CD14-positive monocyte (primary cell): ENCODE data around the gene OTOR. TPM values are rescaled to one million over a fixed set of nuclear protein-coding genes. Genes with fewer than 3 reads are reported as not detected.

Source experiments
- DNase-seq, 3 donors: peaks; one replicate each; pipeline ENCODE4 v3.0.0-alpha.2; 2011 to 2022
- H2AFZ ChIP-seq: 2 replicates; pipeline ENCODE4 v1.6.0; 2012; ENCODE audit warnings: mild to moderate bottlenecking, low read depth, low read length, inconsistent platforms; ENCODE audit not compliant: insufficient read depth, poor library complexity, severe bottlenecking
- H3K27ac ChIP-seq, 2 donors: 1 replicate in 1 of 2; 2 replicates in 1 of 2; pipeline ENCODE4 v1.5.1; 2012 to 2013; ENCODE audit warnings: low read length in 2 of 2, control low read depth in 1 of 2, inconsistent platforms in 1 of 2, low read depth in 1 of 2, mild to moderate bottlenecking in 1 of 2
- H3K27me3 ChIP-seq, 2 donors: one replicate each; pipeline versions ENCODE4 v1.6.0 to v1.6.1; 2011 to 2013; ENCODE audit warnings: low read length in 2 of 2; ENCODE audit not compliant: control insufficient read depth in 2 of 2, insufficient read depth in 2 of 2
- H3K36me3 ChIP-seq, 2 donors: replicated peaks in 1 of 2; 1 replicate in 1 of 2; 2 replicates in 1 of 2; pipeline versions ENCODE4 v1.5.1 to v1.6.1; 2012 to 2013; ENCODE audit warnings: low read length in 2 of 2, control low read depth in 1 of 2, inconsistent platforms in 1 of 2, mild to moderate bottlenecking in 1 of 2; ENCODE audit not compliant: insufficient read depth in 2 of 2, control insufficient read depth in 1 of 2
- H3K4me1 ChIP-seq, 2 donors: 1 replicate in 1 of 2; 2 replicates in 1 of 2; pipeline versions ENCODE4 v1.5.1 to v1.6.1; 2012 to 2013; ENCODE audit warnings: low read length in 2 of 2, control low read depth in 1 of 2, inconsistent platforms in 1 of 2, mild to moderate bottlenecking in 1 of 2, moderate library complexity in 1 of 2; ENCODE audit not compliant: insufficient read depth in 2 of 2, control insufficient read depth in 1 of 2
- H3K4me2 ChIP-seq: replicated peaks from 2 replicates; pipeline ENCODE3; 2012; ENCODE audit warnings: low read length, moderate library complexity, mild to moderate bottlenecking; ENCODE audit not compliant: poor library complexity, severe bottlenecking; ENCODE audit errors: extremely low read depth
- H3K4me3 ChIP-seq, 3 experiments: fragments of 200-600 bp in 1 of 3; sonication (generic) in 1 of 3; replicated peaks in 1 of 3; 1 replicate in 2 of 3; 2 replicates in 1 of 3; pipeline ENCODE4 v1.5.1; 2011 to 2013; ENCODE audit warnings: low read length in 3 of 3, mild to moderate bottlenecking in 3 of 3, control low read depth in 2 of 3, low read depth in 2 of 3, inconsistent platforms in 1 of 3, moderate library complexity in 1 of 3
- H3K79me2 ChIP-seq: 2 replicates; pipeline ENCODE4 v1.6.0; 2012; ENCODE audit warnings: mild to moderate bottlenecking, control low read depth, inconsistent platforms, low read length, moderate library complexity; ENCODE audit not compliant: insufficient read depth
- H3K9ac ChIP-seq: 2 replicates; pipeline ENCODE4 v1.6.0; 2017; ENCODE audit warnings: low read length, mild to moderate bottlenecking; ENCODE audit not compliant: insufficient read depth, poor library complexity, severe bottlenecking
- H3K9me3 ChIP-seq, 2 donors: replicated peaks in 1 of 2; 1 replicate in 1 of 2; 2 replicates in 1 of 2; pipeline versions ENCODE4 v1.5.1 to v1.6.1; 2012 to 2013; ENCODE audit warnings: low read length in 2 of 2, control low read depth in 1 of 2; ENCODE audit not compliant: control insufficient read depth in 1 of 2, insufficient read depth in 1 of 2
- H4K20me1 ChIP-seq: 2 replicates; pipeline ENCODE4 v1.6.0; 2012; ENCODE audit warnings: mild to moderate bottlenecking, low read length, control low read depth, moderate library complexity; ENCODE audit not compliant: insufficient read depth
- H3K27ac Mint-ChIP-seq, 7 donors: one replicate each; pipeline ENCODE4 v1.8.0; 2020; ENCODE audit warnings: mild to moderate bottlenecking in 7 of 7, mixed read lengths in 7 of 7, moderate library complexity in 6 of 7, inconsistent platforms in 2 of 7
- H3K27me3 Mint-ChIP-seq, 3 donors: one replicate each; pipeline ENCODE4 v1.8.0; 2021 to 2022; ENCODE audit warnings: low read depth in 3 of 3, mild to moderate bottlenecking in 3 of 3, mixed read lengths in 3 of 3, moderate library complexity in 3 of 3, inconsistent platforms in 1 of 3
- H3K36me3 Mint-ChIP-seq, 2 donors: one replicate each; pipeline ENCODE4 v1.8.0; 2020; ENCODE audit warnings: mixed read lengths in 2 of 2, inconsistent platforms in 1 of 2, mild to moderate bottlenecking in 1 of 2
- H3K4me1 Mint-ChIP-seq: one replicate; pipeline ENCODE4 v1.8.0; 2020; ENCODE audit warnings: mild to moderate bottlenecking, mixed read lengths
- H3K4me3 Mint-ChIP-seq, 2 donors: one replicate each; pipeline ENCODE4 v1.8.0; 2020; ENCODE audit warnings: mild to moderate bottlenecking in 2 of 2, mixed read lengths in 2 of 2, moderate library complexity in 1 of 2
- H3K9me3 Mint-ChIP-seq, 7 donors: one replicate each; pipeline ENCODE4 v1.8.0; 2020 to 2022; ENCODE audit warnings: mixed read lengths in 7 of 7, mild to moderate bottlenecking in 6 of 7, moderate library complexity in 6 of 7, inconsistent platforms in 2 of 7
- WGBS: methylation state at CpG from one replicate; pipeline ENCODE4 v1.1.5; 2013; ENCODE audit warnings: missing lambda C conversion rate; ENCODE audit not compliant: insufficient coverage; 5-methylcytosine and 5-hydroxymethylcytosine counted together
- intact Hi-C, 2 donors: fragments of 100-400 bp; cut with micrococcal nuclease; formaldehyde crosslinking; loops; one replicate each; pipeline versions ENCODE4 v1.15.0 to v1.15.1; 2023
- polyA minus RNA-seq: library from RNA; depleted of rRNA, polyadenylated mRNA; stranded (reverse); fragments of >200 nt; gene quantifications from 2 replicates; pipeline ENCODE4 v1.2.3, GENCODE V29; 2012
- polyA plus RNA-seq, 3 donors: library from polyadenylated mRNA; depleted of rRNA in 1 of 3; unstranded in 2 of 3; stranded (reverse) in 1 of 3; fragments of 300-500 nt in 2 of 3; fragments of >200 nt in 1 of 3; fragmentation: Illumina TruSeq in 2 of 3; gene quantifications; 1 replicate in 2 of 3; 2 replicates in 1 of 3; pipeline ENCODE4 v1.2.3, GENCODE V29; 2012 to 2021
- total RNA-seq, 12 experiments: library from RNA in 1 of 12; stranded (reverse) in 1 of 12; fragments of 120-200 nt in 1 of 12; gene quantifications; one replicate each; pipeline ENCODE4 v1.2.4 and lab custom pipeline; 2013 to 2026; ENCODE audit warnings: mixed read lengths in 6 of 12, inconsistent platforms in 1 of 12
- TF ChIP-seq, protein P1 (sequence below): fragments of 200-600 bp; IDR thresholded peaks from one replicate; pipeline ENCODE4 v1.8.0; 2022; ENCODE audit warnings: antibody characterized with exemption, mild to moderate bottlenecking

OTOR gene, protein sequence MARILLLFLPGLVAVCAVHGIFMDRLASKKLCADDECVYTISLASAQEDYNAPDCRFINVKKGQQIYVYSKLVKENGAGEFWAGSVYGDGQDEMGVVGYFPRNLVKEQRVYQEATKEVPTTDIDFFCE
- not detected for total RNA-seq (2013)
- polyA plus RNA-seq (not detected), polyA minus RNA-seq (not detected in 2 replicates), total RNA-seq (lab: John Stamatoyannopoulos, UW) (0 to 1.2 (median 0) reads per million in 11 experiments)

DNA sequence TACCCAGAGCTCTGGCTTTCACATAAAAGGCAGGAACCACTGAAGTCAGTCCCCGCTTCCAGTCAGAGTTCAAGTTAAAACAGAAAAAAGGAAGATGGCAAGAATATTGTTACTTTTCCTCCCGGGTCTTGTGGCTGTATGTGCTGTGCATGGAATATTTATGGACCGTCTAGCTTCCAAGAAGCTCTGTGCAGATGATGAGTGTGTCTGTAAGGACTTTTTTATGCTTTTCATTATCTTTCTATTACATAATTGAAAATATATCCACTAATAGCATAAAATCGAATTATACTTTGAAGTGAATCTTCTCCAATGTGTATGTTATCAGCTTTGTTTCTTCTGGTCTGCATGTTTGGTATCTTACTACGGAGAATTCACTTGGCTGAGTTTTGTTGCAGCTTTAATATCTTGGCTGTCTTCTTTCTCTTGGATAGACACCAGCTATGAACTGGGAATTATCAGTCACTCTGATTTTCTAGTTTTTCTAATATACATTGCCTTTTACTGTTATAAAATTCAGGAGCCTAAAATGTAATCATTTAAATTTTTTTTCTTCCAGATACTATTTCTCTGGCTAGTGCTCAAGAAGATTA is at the start of gene OTOR:
Gene OTOR (plus strand): TSS at position 51 of the 593 bp plus-strand sequence. CDS start 44 bp downstream, at position 95.
- no peak within 1 kb of the TSS for H3K27ac ChIP-seq
- H2AFZ ChIP-seq, result no peak within 1 kb of the TSS
- H3K27ac Mint-ChIP-seq, result no peak within 1 kb of the TSS
- H3K27me3 Mint-ChIP-seq, result peaks cover 9 to 30% (median 21%) of the 10 kb centered on the region in 3 donors
- no peaks in the 10 kb centered on the region for H3K36me3 ChIP-seq
- no peak within 1 kb of the TSS for H3K9ac ChIP-seq
- TF ChIP-seq, protein P1, sequence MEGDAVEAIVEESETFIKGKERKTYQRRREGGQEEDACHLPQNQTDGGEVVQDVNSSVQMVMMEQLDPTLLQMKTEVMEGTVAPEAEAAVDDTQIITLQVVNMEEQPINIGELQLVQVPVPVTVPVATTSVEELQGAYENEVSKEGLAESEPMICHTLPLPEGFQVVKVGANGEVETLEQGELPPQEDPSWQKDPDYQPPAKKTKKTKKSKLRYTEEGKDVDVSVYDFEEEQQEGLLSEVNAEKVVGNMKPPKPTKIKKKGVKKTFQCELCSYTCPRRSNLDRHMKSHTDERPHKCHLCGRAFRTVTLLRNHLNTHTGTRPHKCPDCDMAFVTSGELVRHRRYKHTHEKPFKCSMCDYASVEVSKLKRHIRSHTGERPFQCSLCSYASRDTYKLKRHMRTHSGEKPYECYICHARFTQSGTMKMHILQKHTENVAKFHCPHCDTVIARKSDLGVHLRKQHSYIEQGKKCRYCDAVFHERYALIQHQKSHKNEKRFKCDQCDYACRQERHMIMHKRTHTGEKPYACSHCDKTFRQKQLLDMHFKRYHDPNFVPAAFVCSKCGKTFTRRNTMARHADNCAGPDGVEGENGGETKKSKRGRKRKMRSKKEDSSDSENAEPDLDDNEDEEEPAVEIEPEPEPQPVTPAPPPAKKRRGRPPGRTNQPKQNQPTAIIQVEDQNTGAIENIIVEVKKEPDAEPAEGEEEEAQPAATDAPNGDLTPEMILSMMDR, result no peak
- peaks cover 2 to 22% of the 10 kb centered on the region in 2 donors for H3K27me3 ChIP-seq
- H3K4me2 ChIP-seq, result no peak within 1 kb of the TSS
- H3K4me3 ChIP-seq, result no peak within 1 kb of the TSS
- no peak within 1 kb of the TSS for H3K4me3 Mint-ChIP-seq
- H3K79me2 ChIP-seq, result no peaks in the 10 kb centered on the region
- intact Hi-C loops, result no loop called here
- H3K36me3 Mint-ChIP-seq, result no peaks in the 10 kb centered on the region
- H3K9me3 Mint-ChIP-seq, result no peaks in the 10 kb centered on the region
- H3K4me1 Mint-ChIP-seq, result no peaks in the 10 kb centered on the region
- H3K9me3 ChIP-seq, result no peaks in the 10 kb centered on the region
- no CpG with 5 or more reads among the region's 5 CpGs for WGBS
- no peaks in the 10 kb centered on the region for H3K4me1 ChIP-seq
- no peak for DNase-seq
- H4K20me1 ChIP-seq, result no peaks in the 10 kb centered on the region

DNA sequence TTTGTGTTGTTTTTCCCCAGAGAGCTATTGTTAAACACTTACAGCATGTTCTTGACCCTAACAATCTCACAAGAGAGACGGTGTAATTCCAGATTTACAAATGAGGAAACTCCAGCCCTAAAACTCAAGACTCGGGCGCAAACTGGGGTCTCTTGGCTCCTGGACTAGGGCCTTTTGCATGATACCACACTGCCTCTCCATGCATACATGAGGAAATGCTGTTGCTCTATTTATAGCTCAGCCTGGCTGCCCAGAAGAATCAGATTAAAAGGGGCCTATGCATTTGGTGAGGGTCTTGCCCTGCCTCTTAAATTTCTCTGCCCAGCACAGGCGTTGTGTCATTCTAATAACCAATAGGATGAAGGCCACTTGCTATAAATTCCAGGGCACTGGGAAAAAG is 48.9 kb upstream of the OTOR start:
- Histone ChIP-seq H2AFZ (no peak overlapping the region), H3K9me3 (no peaks in the 10 kb centered on the region), H3K27me3 (no peaks in the 10 kb centered on the region), H3K4me1 (no peaks in the 10 kb centered on the region), H3K36me3 (no peaks in the 10 kb centered on the region), H3K27ac (no peak overlapping the region), H3K4me2 (no peak overlapping the region), H3K79me2 (no peaks in the 10 kb centered on the region), H3K9ac (no peak overlapping the region), H4K20me1 (no peaks in the 10 kb centered on the region), H3K4me3 (no peak overlapping the region)
- intact Hi-C loops, result no loop called here
- Mint-ChIP-seq H3K27me3 (peaks cover 0 to 7% (median 0%) of the 10 kb centered on the region in 3 donors), H3K36me3 (no peaks in the 10 kb centered on the region), H3K9me3 (no peaks in the 10 kb centered on the region), H3K4me1 (no peaks in the 10 kb centered on the region), H3K27ac (no peak overlapping the region), H3K4me3 (no peak overlapping the region)
- TF ChIP-seq, protein P1, result no peak
- DNase-seq, result no peak
- WGBS, result 81% methylated on average over 3 of the region's 4 CpGs
